Tibial nerve (tissue), 4 donors: ENCODE measurements around the gene PC. TPM values are rescaled to one million over a fixed set of nuclear protein-coding genes. Genes with fewer than 3 reads are reported as not detected.
A peak's percentile ranks its signal among the peaks of the same experiment; 100 is the strongest.

ENCODE experiments used
- DNase-seq, 2 donors: peaks; one replicate each; pipeline ENCODE4 v3.0.0-alpha.2; 2019; ENCODE audit warnings: low spot score in 2 of 2
- H3K27ac ChIP-seq, 4 donors: fragments of 200-600 bp; sonication (generic) in 3 of 4; one replicate each; pipeline ENCODE4 v1.5.1; 2017 to 2019; ENCODE audit warnings: mild to moderate bottlenecking in 1 of 4
- H3K27me3 ChIP-seq, 2 donors: fragments of 200-600 bp; sonication (generic) in 1 of 2; one replicate each; pipeline versions ENCODE4 v1.5.1 to v1.6.0; 2017 to 2019
- H3K36me3 ChIP-seq, 3 donors: fragments of 200-600 bp; sonication (generic); one replicate each; pipeline ENCODE4 v1.5.1; 2018 to 2019
- H3K4me1 ChIP-seq, 4 donors: fragments of 200-600 bp; sonication (generic) in 3 of 4; one replicate each; pipeline ENCODE4 v1.5.1; 2017 to 2019
- H3K4me3 ChIP-seq, 4 donors: fragments of 200-600 bp; sonication (generic) in 3 of 4; one replicate each; pipeline ENCODE4 v1.5.1; 2017 to 2019; ENCODE audit warnings: mild to moderate bottlenecking in 1 of 4, moderate library complexity in 1 of 4
- H3K9me3 ChIP-seq, 4 donors: fragments of 200-600 bp; sonication (generic) in 3 of 4; one replicate each; pipeline ENCODE4 v1.5.1; 2017 to 2019
- CTCF ChIP-seq, 5 experiments: fragments of 200-600 bp in 3 of 5; fragments of 450-650 bp in 2 of 5; sonication (generic) in 3 of 5; IDR thresholded peaks; one replicate each; pipeline ENCODE4 v1.5.1; 2016 to 2019; ENCODE audit warnings: antibody characterized with exemption in 5 of 5, mild to moderate bottlenecking in 3 of 5, moderate library complexity in 2 of 5
- EP300 ChIP-seq, 2 donors: sonication (generic); formaldehyde crosslinking; IDR thresholded peaks; one replicate each; pipeline ENCODE4 v1.6.1; 2017; ENCODE audit warnings: antibody characterized with exemption in 2 of 2, mild to moderate bottlenecking in 1 of 2
- POLR2A ChIP-seq, 2 donors: fragments of 450-650 bp; IDR thresholded peaks; one replicate each; pipeline ENCODE4 v1.6.1; 2017; ENCODE audit warnings: antibody characterized with exemption in 2 of 2, mild to moderate bottlenecking in 2 of 2, moderate library complexity in 2 of 2
- WGBS, 2 donors: methylation state at CpG; one replicate each; pipeline ENCODE4 v1.1.5; 2018; 5-methylcytosine and 5-hydroxymethylcytosine counted together
- total RNA-seq, 4 donors: library from RNA; depleted of rRNA; stranded (reverse); fragments of >200 nt; gene quantifications; one replicate each; pipeline ENCODE4 v1.1.0, GENCODE V29; 2016

Gene PC
- total RNA-seq, 4 donors from 2014 or later, result 82.5 to 135 (median 90.2) TPM

GRCh38 chr11:66976028-66976467 lies 17.9 kb upstream of the PC start:
- no peak overlapping the region for H3K4me3 ChIP-seq
- DNase-seq, result no peak
- TF ChIP-seq POLR2A (IDR thresholded peaks at IDR 0.05) (no peak), CTCF (IDR thresholded peaks at IDR 0.05) (peak in 4 of 5 experiments; percentile 15 to 56 (median 36))
- WGBS, 2 donors, result 29 to 46% methylated on average over 9 of the region's 9 CpGs
- H3K36me3 ChIP-seq, result no peaks in the 10 kb centered on the region
- H3K4me1 ChIP-seq, result peaks cover 0 to 3% (median 1%) of the 10 kb centered on the region in 4 donors
- H3K9me3 ChIP-seq, result peaks cover 0 to 14% (median 0%) of the 10 kb centered on the region in 4 donors
- H3K27me3 ChIP-seq, result no peaks in the 10 kb centered on the region
- H3K27ac ChIP-seq, result peak overlapping the region in 1 of 4 donors; percentile 12

DNA sequence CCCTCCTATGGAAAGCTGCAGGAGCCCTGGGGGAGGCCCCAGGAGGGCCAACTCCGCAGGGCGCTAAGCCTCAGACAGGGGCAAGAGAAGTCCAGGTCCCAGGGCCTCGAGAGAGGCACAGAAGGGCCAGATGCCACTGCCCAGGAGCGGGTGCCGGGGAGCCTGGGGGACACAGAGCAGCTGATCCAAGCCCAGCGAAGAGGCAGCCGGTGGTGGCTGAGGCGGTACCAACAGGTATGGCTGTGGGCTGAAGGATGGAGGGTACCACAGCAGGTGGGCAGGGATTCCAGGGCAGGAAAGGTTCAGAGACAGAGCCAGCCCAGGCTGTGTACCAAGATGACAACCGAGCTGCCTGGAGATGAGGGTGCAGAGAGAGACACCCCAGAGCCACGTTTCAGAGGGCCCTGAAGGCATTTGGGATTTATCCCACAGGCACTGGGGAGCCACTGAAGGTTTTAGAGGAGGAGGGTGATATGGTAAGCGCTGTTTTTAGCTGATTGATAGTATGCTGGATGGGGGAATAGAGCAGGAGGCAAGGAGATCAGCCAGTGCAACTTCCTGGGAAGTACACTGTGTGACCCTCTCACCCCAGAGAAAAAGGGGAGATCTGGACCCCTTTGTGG lies 17.3 kb upstream of the PC start:
- Histone ChIP-seq H3K36me3 (no peaks in the 10 kb centered on the region), H3K9me3 (peaks cover 0 to 14% (median 0%) of the 10 kb centered on the region in 4 donors), H3K27ac (peak overlapping the region in 1 of 4 donors; percentile 62), H3K4me3 (no peak overlapping the region), H3K27me3 (no peaks in the 10 kb centered on the region), H3K4me1 (peaks cover 0 to 4% (median 2%) of the 10 kb centered on the region in 4 donors)
- TF ChIP-seq POLR2A (IDR thresholded peaks at IDR 0.05), result no peak
- 73 to 74% methylated on average over 10 to 11 of the region's 11 CpGs for WGBS, 2 donors
- no peak for DNase-seq

DNA sequence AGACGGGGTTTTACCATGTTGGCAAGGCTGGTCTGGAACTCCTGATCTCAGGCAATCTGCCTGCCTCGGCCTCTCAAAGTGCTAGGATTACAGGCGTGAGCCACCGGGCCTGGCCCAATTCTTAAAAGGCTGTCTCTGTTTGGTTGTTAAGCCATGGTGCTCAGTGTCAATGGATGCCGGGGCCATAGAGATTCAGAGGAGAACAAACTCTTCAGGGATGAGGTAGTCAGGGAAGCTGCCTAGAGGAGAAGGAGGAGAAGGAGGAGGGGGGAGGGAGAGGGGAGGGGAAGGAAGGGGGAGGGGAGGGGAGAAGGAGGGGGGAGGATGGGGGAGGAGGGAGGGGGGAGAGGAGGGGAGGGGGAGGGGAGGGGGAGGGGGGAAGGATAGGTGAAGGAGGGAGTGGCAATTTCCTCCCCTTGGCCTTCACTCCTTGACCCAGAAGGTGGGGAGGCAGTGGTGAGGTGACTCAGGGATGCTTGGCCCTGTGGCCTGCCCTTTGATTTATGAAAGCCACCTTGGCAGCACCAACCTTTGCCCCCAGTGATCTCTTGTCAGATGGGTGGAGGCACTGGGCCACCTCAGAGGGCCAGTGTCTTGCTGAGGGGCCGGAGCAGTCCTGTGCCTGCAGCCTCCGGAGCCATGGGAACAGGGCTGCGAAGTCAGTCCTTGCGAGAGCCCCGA lies 16.7 kb upstream of the PC start, which contains the start of gene C11orf86:
TSS of gene C11orf86 (plus strand) at position 581 of the 681 bp plus-strand sequence. CDS start at position 640, 59 bp downstream.
- Histone ChIP-seq H3K27ac (peak within 1 kb of the TSS in 1 of 4 donors; percentile 62), H3K27me3 (no peaks in the 10 kb centered on the region), H3K4me3 (no peak within 1 kb of the TSS), H3K36me3 (no peaks in the 10 kb centered on the region), H3K9me3 (peaks cover 0 to 14% (median 0%) of the 10 kb centered on the region in 4 donors), H3K4me1 (peaks cover 0 to 10% (median 2%) of the 10 kb centered on the region in 4 donors)
- no peak for TF ChIP-seq EP300 (IDR thresholded peaks at IDR 0.05)
- TF ChIP-seq POLR2A (IDR thresholded peaks at IDR 0.05), result no peak
- TF ChIP-seq CTCF (IDR thresholded peaks at IDR 0.05), result no peak
- no peak for DNase-seq
- WGBS, 2 donors, result 73 to 78% methylated on average over 10 of the region's 10 CpGs

DNA sequence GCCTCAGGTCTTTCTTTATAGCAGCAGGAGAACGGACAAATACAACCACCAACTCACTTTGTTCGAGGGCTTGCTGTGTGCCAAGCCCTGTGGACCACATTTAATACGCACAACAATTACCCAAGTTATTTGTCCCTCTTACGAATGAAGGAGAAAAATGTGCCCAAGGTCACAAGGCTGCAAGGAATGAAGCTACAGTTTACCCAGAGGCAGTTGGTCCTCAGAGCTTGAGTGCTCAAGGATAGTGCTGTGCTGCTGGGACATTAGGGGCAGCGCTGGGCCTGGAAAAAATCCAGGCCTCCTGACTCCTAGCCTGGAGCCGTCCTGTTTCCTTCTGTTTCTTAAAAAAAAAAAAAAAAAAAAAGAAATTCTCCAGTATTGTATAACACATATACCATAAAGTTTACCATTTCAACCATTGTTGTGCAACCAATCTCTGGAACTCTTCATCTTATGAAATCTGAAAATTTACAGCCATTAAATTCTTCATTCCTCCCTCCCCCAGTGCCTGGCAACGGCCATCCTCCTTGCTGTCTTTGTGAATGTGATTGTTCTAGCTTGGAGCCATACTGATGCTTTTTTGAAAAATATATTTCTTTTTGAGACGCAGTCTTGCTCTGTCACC lies 15.9 kb upstream of the PC start:
- no peak for TF ChIP-seq EP300 (IDR thresholded peaks at IDR 0.05)
- no peak for TF ChIP-seq CTCF (IDR thresholded peaks at IDR 0.05)
- TF ChIP-seq POLR2A (IDR thresholded peaks at IDR 0.05), result no peak
- DNase-seq, result no peak
- peaks cover 0 to 6% (median 0%) of the 10 kb centered on the region in 4 donors for H3K9me3 ChIP-seq
- no peak overlapping the region for H3K27ac ChIP-seq
- H3K36me3 ChIP-seq, result no peaks in the 10 kb centered on the region
- peaks cover 0 to 11% (median 2%) of the 10 kb centered on the region in 4 donors for H3K4me1 ChIP-seq
- WGBS, 2 donors, result 58 to 60% methylated on average over 8 of the region's 8 CpGs
- H3K4me3 ChIP-seq, result no peak overlapping the region
- H3K27me3 ChIP-seq, result no peaks in the 10 kb centered on the region

DNA sequence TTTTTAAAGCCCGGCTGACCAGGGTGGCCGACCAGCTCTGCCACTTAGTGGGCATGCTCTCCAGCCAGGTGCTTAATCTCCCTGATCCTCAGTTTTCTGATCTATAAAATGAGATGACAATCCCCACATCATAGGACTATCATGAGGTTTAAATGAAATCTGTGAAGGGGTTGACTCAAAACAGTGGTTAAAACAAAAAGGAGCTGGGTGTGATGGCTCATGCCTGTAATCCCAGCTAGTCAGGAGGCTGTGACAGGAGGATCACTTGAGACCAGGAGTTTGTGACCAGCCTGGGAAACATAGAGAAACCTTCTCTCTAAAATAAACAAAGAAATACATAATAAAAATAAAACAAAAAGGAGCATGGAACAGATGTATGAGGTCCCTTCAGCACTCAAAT lies 13.3 kb upstream of the PC start:
- Histone ChIP-seq H3K27me3 (no peaks in the 10 kb centered on the region), H3K9me3 (no peaks in the 10 kb centered on the region), H3K4me3 (no peak overlapping the region), H3K27ac (peak overlapping the region in 3 of 4 donors; percentile 53 to 77 (median 71)), H3K4me1 (peaks cover 0 to 18% (median 2%) of the 10 kb centered on the region in 4 donors), H3K36me3 (no peaks in the 10 kb centered on the region)
- WGBS, 2 donors, result 71 to 89% methylated on average over 2 of the region's 2 CpGs
- DNase-seq, result no peak
- TF ChIP-seq EP300 (IDR thresholded peaks at IDR 0.05) (no peak), POLR2A (IDR thresholded peaks at IDR 0.05) (no peak), CTCF (IDR thresholded peaks at IDR 0.05) (no peak)
